ENCODE results near the gene TAAR8.
"Not testable (repeated sequence)": the region's sequence is repeated elsewhere in the genome, so short reads cannot be mapped to it uniquely, and the experiment has no call there.

Gene TAAR8

GRCh38 chr6:132552372-132552771 is at the start of gene TAAR8:
Gene TAAR8, plus strand, starts transcription at chr6:132552672. Its CDS starts 21 bp downstream, at chr6:132552693.
- no peak for DNase-seq

- DNase-seq, result no peak
These were observed 47.7 kb upstream of the TAAR8 start for GRCh38 chr6:132504757-132505156.

GRCh38 chr6:132505158-132505557 is 47.3 kb upstream of the TAAR8 start:
- DNase-seq, result no peak

- no peak for DNase-seq
These were observed 46.0 kb upstream of the TAAR8 start for GRCh38 chr6:132506461-132506860.

GRCh38 chr6:132506869-132507808 is 45.3 kb upstream of the TAAR8 start:
- DNase-seq, result no peak

GRCh38 chr6:132511210-132511830 is 41.2 kb upstream of the TAAR8 start:
- no peak for DNase-seq

GRCh38 chr6:132511831-132512220 is 40.6 kb upstream of the TAAR8 start:
- no peak for DNase-seq

- DNase-seq, result no peak
These were observed 40.2 kb upstream of the TAAR8 start for GRCh38 chr6:132512342-132512637.

- DNase-seq, result peak; percentile 97
These were observed 39.5 kb upstream of the TAAR8 start, which contains the start of gene STX7 for GRCh38 chr6:132512638-132513632. Gene STX7, minus strand, starts transcription at chr6:132513116. Its CDS starts 9,586 bp downstream, at chr6:132503530.

- no peak for DNase-seq
These were observed 38.5 kb upstream of the TAAR8 start for GRCh38 chr6:132513831-132514545.

- DNase-seq, result no peak
These were observed 37.1 kb upstream of the TAAR8 start for GRCh38 chr6:132515386-132515785.

- DNase-seq, result no peak
These were observed 31.5 kb upstream of the TAAR8 start for GRCh38 chr6:132520953-132521352.

GRCh38 chr6:132524646-132525045 is 27.8 kb upstream of the TAAR8 start:
- no peak for DNase-seq

- no peak for DNase-seq
These were observed 26.6 kb upstream of the TAAR8 start for GRCh38 chr6:132525866-132526265.

- no peak for DNase-seq
These were observed 26.0 kb upstream of the TAAR8 start for GRCh38 chr6:132526461-132526860.

- no peak for DNase-seq
These were observed 24.7 kb upstream of the TAAR8 start for GRCh38 chr6:132527791-132528190.

GRCh38 chr6:132530293-132530974 is 22.0 kb upstream of the TAAR8 start:
- peak; percentile 89 for DNase-seq

GRCh38 chr6:132534546-132534945 is 17.9 kb upstream of the TAAR8 start:
- not testable (repeated sequence) for DNase-seq

- DNase-seq, result no peak
These were observed 15.3 kb upstream of the TAAR8 start for GRCh38 chr6:132537145-132537544.

- no peak for DNase-seq
These were observed 14.5 kb upstream of the TAAR8 start, which contains the start of gene TAAR9 for GRCh38 chr6:132537977-132538376. Gene TAAR9, plus strand, starts transcription at chr6:132538277. Its CDS starts 13 bp downstream, at chr6:132538290.

GRCh38 chr6:132544826-132545225 is 7.6 kb upstream of the TAAR8 start:
- DNase-seq, result no peak
